Endothelial cell of umbilical vein (primary cell): ENCODE results near the gene TCERG1L. TPM values are rescaled to one million over a fixed set of nuclear protein-coding genes. Genes with fewer than 3 reads are reported as not detected.
"Not testable (repeated sequence)": the region's sequence is repeated elsewhere in the genome, so short reads cannot be mapped to it uniquely, and the experiment has no call there.

Source experiments
- BruUV-seq: library from RNA; stranded (reverse); fragments of 400-500 nt; replicated peaks from 2 replicates; lab custom pipeline; 2021; lab: Mats Ljungman, UMichigan
- CTCF ChIA-PET: fragments of 300-600, 350-600 bp; sonication (Branson Sonifier 250); formaldehyde crosslinking; loops from one replicate; lab custom pipeline; 2021; ENCODE audit warnings: antibody characterized with exemption, inconsistent platforms; lab: Charles Lee
- POLR2A ChIA-PET: fragments of 300-600, 350-600 bp; sonication (Branson Sonifier 250); formaldehyde crosslinking; loops from one replicate; lab custom pipeline; 2021; ENCODE audit warnings: antibody characterized with exemption, inconsistent platforms; lab: Charles Lee
- DNase-seq: peaks from one replicate; pipeline ENCODE4 v3.0.0-alpha.2; 2011; ENCODE audit warnings: low read depth, low spot score
- FAIRE-seq: peaks from 2 replicates; lab custom pipeline; 2011; peaks lifted over from hg19 to GRCh38; lab: Jason Lieb, UNC
- H2AFZ ChIP-seq: 2 replicates; pipeline ENCODE4 v1.6.0; 2012; ENCODE audit warnings: low read depth, low read length, control low read depth, inconsistent platforms
- H3K27ac ChIP-seq: 2 replicates; pipeline ENCODE4 v1.5.1; 2011; ENCODE audit warnings: low read depth, mild to moderate bottlenecking, control low read depth, low read length, moderate library complexity; ENCODE audit not compliant: insufficient read depth
- H3K27me3 ChIP-seq, 2 experiments: 2 replicates each; pipeline versions ENCODE4 v1.6.0 to v1.6.1; 2011; ENCODE audit warnings: low read length in 2 of 2, mixed read lengths in 1 of 2; ENCODE audit not compliant: control insufficient read depth in 2 of 2, insufficient read depth in 2 of 2
- H3K36me3 ChIP-seq, 2 experiments: 2 replicates in 1 of 2; 3 replicates in 1 of 2; pipeline ENCODE4 v1.5.1; 2011; ENCODE audit warnings: low read length in 2 of 2, mild to moderate bottlenecking in 1 of 2, moderate library complexity in 1 of 2; ENCODE audit not compliant: control insufficient read depth in 2 of 2, insufficient read depth in 2 of 2; ENCODE audit errors: extremely low read depth in 1 of 2
- H3K4me1 ChIP-seq: 3 replicates; pipeline ENCODE4 v1.5.1; 2011; ENCODE audit warnings: mild to moderate bottlenecking, low read length; ENCODE audit not compliant: control insufficient read depth, insufficient read depth; ENCODE audit errors: extremely low read depth
- H3K4me2 ChIP-seq: 2 replicates; pipeline ENCODE4 v1.6.1; 2011; ENCODE audit warnings: low read length, control low read depth, mixed read lengths; ENCODE audit not compliant: insufficient read depth
- H3K4me3 ChIP-seq, 3 experiments: fragments of 200-600 bp in 1 of 3; sonication (generic), shearing (Covaris generic) in 1 of 3; replicated peaks in 1 of 3; 2 replicates each; pipeline ENCODE4 v1.5.1; 2011 to 2016; ENCODE audit warnings: control low read depth in 3 of 3, low read length in 3 of 3, mild to moderate bottlenecking in 2 of 3, inconsistent platforms in 1 of 3, low read depth in 1 of 3, moderate library complexity in 1 of 3; ENCODE audit not compliant: insufficient read depth in 1 of 3
- H3K79me2 ChIP-seq: 2 replicates; pipeline ENCODE4 v1.6.0; 2012; ENCODE audit warnings: low read length, inconsistent platforms; ENCODE audit not compliant: control insufficient read depth, insufficient read depth
- H3K9ac ChIP-seq: replicated peaks from 2 replicates; pipeline ENCODE3; 2011; ENCODE audit warnings: low read length, control low read depth; ENCODE audit not compliant: insufficient read depth; ENCODE audit errors: extremely low read depth
- H3K9me1 ChIP-seq: replicated peaks from 3 replicates; pipeline ENCODE4 v1.6.0; 2011; ENCODE audit warnings: mild to moderate bottlenecking, low read length; ENCODE audit not compliant: control insufficient read depth, insufficient read depth; ENCODE audit errors: extremely low read depth
- H3K9me3 ChIP-seq: replicated peaks from 2 replicates; pipeline ENCODE4 v1.5.1; 2012; ENCODE audit warnings: low read length, inconsistent platforms; ENCODE audit not compliant: control insufficient read depth, insufficient read depth
- H4K20me1 ChIP-seq: replicated peaks from 2 replicates; pipeline ENCODE3; 2011; ENCODE audit warnings: mild to moderate bottlenecking, low read length; ENCODE audit not compliant: control insufficient read depth, insufficient read depth; ENCODE audit errors: extremely low read depth
- CTCF ChIP-seq, 2 donors: IDR thresholded peaks; 1 replicate in 1 of 2; 2 replicates in 1 of 2; pipeline ENCODE4 v1.5.1; 2011; ENCODE audit warnings: low read length in 2 of 2, mild to moderate bottlenecking in 2 of 2, moderate library complexity in 2 of 2, control low read depth in 1 of 2, inconsistent platforms in 1 of 2, low read depth in 1 of 2; ENCODE audit not compliant: insufficient read depth in 1 of 2; ENCODE audit errors: extremely low read depth in 1 of 2
- EZH2 ChIP-seq: IDR thresholded peaks from 2 replicates; pipeline ENCODE4 v1.6.1; 2012; ENCODE audit warnings: borderline replicate concordance, low read depth, mild to moderate bottlenecking, moderate library complexity, low read length, inconsistent platforms; ENCODE audit not compliant: severe bottlenecking
- FOS ChIP-seq: IDR thresholded peaks from 2 replicates; pipeline ENCODE4 v1.6.1; 2011; ENCODE audit warnings: mild to moderate bottlenecking, low read length, moderate library complexity, borderline replicate concordance; ENCODE audit not compliant: insufficient read depth
- GATA2 ChIP-seq: IDR thresholded peaks from 2 replicates; pipeline ENCODE4 v1.7.0; 2011; ENCODE audit warnings: low read depth, mild to moderate bottlenecking, moderate library complexity, mixed read lengths, low read length; ENCODE audit not compliant: insufficient read length, insufficient read depth
- JUN ChIP-seq: IDR thresholded peaks from 2 replicates; pipeline ENCODE4 v1.6.1; 2011; ENCODE audit warnings: borderline replicate concordance, low read depth; ENCODE audit not compliant: insufficient read length, insufficient read depth
- MAX ChIP-seq: IDR thresholded peaks from 2 replicates; pipeline ENCODE4 v1.6.1; 2011; ENCODE audit not compliant: insufficient read depth, insufficient read length
- MYC ChIP-seq: IDR thresholded peaks from one replicate; pipeline ENCODE4 v1.6.1; 2011; ENCODE audit warnings: mild to moderate bottlenecking, low read depth, low read length
- POLR2A ChIP-seq: IDR thresholded peaks from 2 replicates; pipeline ENCODE4 v1.6.1; 2012; ENCODE audit warnings: low read depth, mild to moderate bottlenecking, control low read depth, low read length
- POLR2AphosphoS5 ChIP-seq: IDR thresholded peaks from 2 replicates; pipeline ENCODE4 v1.6.1; 2012; ENCODE audit warnings: low read depth, mild to moderate bottlenecking, control low read depth, low read length, moderate library complexity; ENCODE audit not compliant: insufficient read depth
- dilution Hi-C: fragments of 300-500 bp; cut with MboI; formaldehyde crosslinking; loops from one replicate; pipeline ENCODE4 v1.15.0; 2019; ENCODE audit warnings: low sequenced_read_pairs; ENCODE audit not compliant: extremely low pct_ligation_motif_present
- intact Hi-C: fragments of 100-400 bp; cut with micrococcal nuclease; formaldehyde crosslinking; loops from one replicate; pipeline ENCODE4 v1.10.0; 2022
- polyA plus RNA-seq, 4 experiments: library from polyadenylated mRNA; depleted of rRNA in 3 of 4; stranded (reverse) in 3 of 4; unstranded in 1 of 4; fragments of >200 nt; gene quantifications; 2 replicates each; pipeline versions ENCODE4 v1.2.1 to v1.2.3, GENCODE V29; 2011 to 2012; ENCODE audit warnings: missing spikeins in 1 of 4
- total RNA-seq: library from RNA; stranded (reverse); gene quantifications from 2 replicates; pipeline ENCODE4 v1.2.3, GENCODE V29; 2021

Gene TCERG1L
- total and polyA plus RNA-seq, 2 donors (not counting 3 experiments of a cell fraction or from before 2014, with no cell fraction given), result not detected

GRCh38 chr10:131137223-131137622 is 174.3 kb downstream of the TCERG1L start:
- intact Hi-C loops, result no loop called here
- DNase-seq (no peak), FAIRE-seq (no peak)
- H3K27me3 ChIP-seq, result no peaks in the 10 kb centered on the region
- POLR2A ChIA-PET, result no interaction called here
- no peaks in the 10 kb centered on the region for H3K9me1 ChIP-seq
- H3K4me1 ChIP-seq, result no peaks in the 10 kb centered on the region
- no peak overlapping the region for H3K4me2 ChIP-seq
- no peak overlapping the region for H3K4me3 ChIP-seq
- peaks cover 21% of the 10 kb centered on the region for H3K9me3 ChIP-seq
- dilution Hi-C loops, result no loop called here
- no peak overlapping the region for H3K9ac ChIP-seq
- H3K79me2 ChIP-seq, result no peaks in the 10 kb centered on the region
- H3K36me3 ChIP-seq, result no peaks in the 10 kb centered on the region
- H3K27ac ChIP-seq, result no peak overlapping the region
- BruUV-seq, result no TSS peak
- H4K20me1 ChIP-seq, result no peaks in the 10 kb centered on the region
- H2AFZ ChIP-seq, result no peak overlapping the region
- CTCF ChIA-PET, result no interaction called here
- TF ChIP-seq FOS (no peak), CTCF (IDR thresholded peaks at IDR 0.05; ENCODE audit: extremely low read depth in 1 of 2, insufficient read depth in 1 of 2, low read depth in 1 of 2, low read length in 2 of 2) (no peak), EZH2 (no peak), POLR2A (no peak), GATA2 (no peak), POLR2AphosphoS5 (no peak), JUN (no peak), MAX (no peak), MYC (no peak)

- FAIRE-seq, intact Hi-C loops, POLR2A ChIA-PET, H3K36me3 ChIP-seq, H3K4me1 ChIP-seq, H3K4me2 ChIP-seq, H3K4me3 ChIP-seq, H3K79me2 ChIP-seq, BruUV-seq, H4K20me1 ChIP-seq, CTCF ChIA-PET, H3K9ac ChIP-seq, dilution Hi-C loops, H3K9me1 ChIP-seq, DNase-seq, H3K27me3 ChIP-seq, H2AFZ ChIP-seq, H3K27ac ChIP-seq: not testable (repeated sequence)
- peaks cover 20% of the 10 kb centered on the region for H3K9me3 ChIP-seq
Observed at GRCh38 chr10:131136336-131136735, 175.2 kb downstream of the TCERG1L start.
